K562 (cell line): ENCODE measurements around the gene TEX14. TPM values are rescaled to one million over a fixed set of nuclear protein-coding genes. Genes with fewer than 3 reads are reported as not detected.
A peak's percentile ranks its signal among the peaks of the same experiment; 100 is the strongest.

ENCODE experiments used
- ARID2 ChIP-seq: fragments of 450-650 bp; IDR thresholded peaks from 2 replicates; pipeline ENCODE4 v1.6.1; 2017; ENCODE audit warnings: antibody characterized with exemption, mild to moderate bottlenecking
- ATF6 ChIP-seq: sonication (generic); formaldehyde crosslinking; IDR thresholded peaks from 2 replicates; pipeline ENCODE4 v1.4.0; 2020; ENCODE audit warnings: mild to moderate bottlenecking, missing genetic modification reagents
- BRF1 ChIP-seq: IDR thresholded peaks from 3 replicates; pipeline ENCODE4 v1.6.1; 2011; ENCODE audit warnings: borderline replicate concordance, mild to moderate bottlenecking; ENCODE audit not compliant: insufficient read length; ENCODE audit errors: extremely low read depth
- CREB1 ChIP-seq, 2 experiments: sonication (generic) in 1 of 2; formaldehyde crosslinking in 1 of 2; IDR thresholded peaks; 2 replicates each; pipeline versions ENCODE4 v1.6.1 to v1.8.0; 2012 to 2022; ENCODE audit warnings: inconsistent platforms in 1 of 2, mild to moderate bottlenecking in 1 of 2, missing genetic modification reagents in 1 of 2, moderate library complexity in 1 of 2
- ELF2 ChIP-seq: fragments of 250-450 bp; sonication (Bioruptor Pico); IDR thresholded peaks from 2 replicates; pipeline ENCODE4 v1.5.0; 2021; ENCODE audit warnings: mild to moderate bottlenecking
- HDAC6 ChIP-seq: IDR thresholded peaks from 2 replicates; pipeline ENCODE4 v1.6.1; 2012; ENCODE audit warnings: low read depth, mild to moderate bottlenecking, control low read depth, inconsistent platforms, low read length, moderate library complexity
- MED1 ChIP-seq: sonication (generic); formaldehyde crosslinking; IDR thresholded peaks from 2 replicates; pipeline ENCODE4 v1.8.1; 2023; ENCODE audit warnings: missing genetic modification reagents, borderline replicate concordance
- NR2F6 ChIP-seq: fragments of 450-650 bp; formaldehyde crosslinking; IDR thresholded peaks from 2 replicates; pipeline ENCODE4 v1.4.0; 2020; ENCODE audit warnings: mild to moderate bottlenecking
- NR3C1 ChIP-seq: sonication (generic); formaldehyde crosslinking; IDR thresholded peaks from 2 replicates; pipeline ENCODE4 v1.8.1; 2022; ENCODE audit warnings: missing genetic modification reagents
- POLR2A ChIP-seq: fragments of 450-650 bp; conservative IDR thresholded peaks from 2 replicates; pipeline ENCODE4 v1.6.1; 2016
- RHOXF2B ChIP-seq: fragments of 250-450 bp; sonication (Bioruptor Pico); conservative IDR thresholded peaks from 2 replicates; pipeline ENCODE4 v1.5.1; 2021
- SIN3A ChIP-seq, 2 experiments: fragments of 150-350 bp in 1 of 2; IDR thresholded peaks; 2 replicates each; pipeline ENCODE4 v1.6.1; 2011 to 2016; ENCODE audit warnings: borderline replicate concordance in 2 of 2, low read depth in 2 of 2, low read length in 2 of 2, mild to moderate bottlenecking in 2 of 2, moderate library complexity in 2 of 2; ENCODE audit not compliant: control insufficient read depth in 1 of 2
- SNAPC5 ChIP-seq: fragments of 250-450 bp; sonication (Bioruptor Pico); IDR thresholded peaks from 2 replicates; pipeline ENCODE4 v1.8.0; 2021; ENCODE audit warnings: moderate library complexity, mild to moderate bottlenecking, inconsistent platforms
- SOX6 ChIP-seq: fragments of 450-650 bp; IDR thresholded peaks from 2 replicates; pipeline ENCODE4 v1.6.1; 2014; ENCODE audit warnings: mild to moderate bottlenecking
- TSC22D4 ChIP-seq: fragments of 450-650 bp; IDR thresholded peaks from 2 replicates; pipeline ENCODE4 v1.6.1; 2016; ENCODE audit warnings: missing genetic modification characterization, missing biosample characterization, control low read depth
- USF2 ChIP-seq: sonication (generic); formaldehyde crosslinking; IDR thresholded peaks from 2 replicates; pipeline ENCODE4 v1.5.0; 2020; ENCODE audit warnings: missing genetic modification reagents
- ZBTB12 ChIP-seq: fragments of 250-450 bp; sonication (Bioruptor Pico); IDR thresholded peaks from 2 replicates; pipeline ENCODE4 v1.4.0; 2020
- ZNF23 ChIP-seq: fragments of 250-450 bp; sonication (Bioruptor Pico); IDR thresholded peaks from 2 replicates; pipeline ENCODE4 v1.4.0; 2020; ENCODE audit warnings: mild to moderate bottlenecking
- ZNF316 ChIP-seq: fragments of 450-650 bp; IDR thresholded peaks from 2 replicates; pipeline ENCODE4 v1.6.1; 2016
- ZNF444 ChIP-seq: fragments of 250-450 bp; sonication (Bioruptor Pico); IDR thresholded peaks from 2 replicates; pipeline ENCODE4 v1.4.0; 2020; ENCODE audit warnings: mild to moderate bottlenecking, moderate library complexity
- polyA plus RNA-seq, 8 experiments: library from polyadenylated mRNA; depleted of rRNA in 4 of 8; stranded (reverse) in 5 of 8; unstranded in 3 of 8; fragments of >200 nt; fragmentation: Nextera tagmentation in 2 of 8; fragmentation: Illumina TruSeq in 1 of 8; extraction: Ambion mirVana in 2 of 8; extraction: Trizol in 1 of 8; gene quantifications; 2 replicates each; pipeline versions ENCODE4 v1.2.1 to v1.2.3, GENCODE V29; 2011 to 2014; ENCODE audit warnings: inconsistent platforms in 1 of 8, missing spikeins in 1 of 8
- total RNA-seq, 7 experiments: library from RNA; depleted of rRNA in 6 of 7; stranded (reverse); fragments of >200 nt in 6 of 7; fragmentation: Illumina TruSeq in 2 of 7; extraction: Trizol in 2 of 7; gene quantifications; 2 replicates each; pipeline versions ENCODE4 v1.2.1 to v1.2.3, GENCODE V29; 2011 to 2021; ENCODE audit warnings: low replicate concordance in 1 of 7

TEX14 gene
- total and polyA plus RNA-seq, 9 of the 15 experiments (the other 6 are each of a cell fraction or from before 2014, with no cell fraction given) = 0.05 to 0.12 (median 0.09) TPM; not detected in 1

GRCh38 chr17:58679263-58680037, 12.4 kb downstream of the TEX14 start (continued):
- TF ChIP-seq ZNF23 (CRISPR knock-in tag) = peak; percentile 98
- TF ChIP-seq SIN3A (IDR thresholded peaks at IDR 0.05; ENCODE audit: borderline replicate concordance in 2 of 2, control insufficient read depth in 1 of 2, low read depth in 2 of 2, low read length in 2 of 2) = peak; percentile 96 to 100
- TF ChIP-seq NR3C1 (CRISPR knock-in tag) = no peak
- peak; percentile 84 for TF ChIP-seq SOX6
- peak; percentile 97 for TF ChIP-seq MED1 (CRISPR knock-in tag)
- peak; percentile 95 for TF ChIP-seq SNAPC5 (CRISPR knock-in tag)
- peak; percentile 91 for TF ChIP-seq ARID2
- peak; percentile 73; the same call in 1 of the 2 replicates for TF ChIP-seq ATF6 (CRISPR knock-in tag)
- peak; percentile 84 for TF ChIP-seq ZBTB12 (CRISPR knock-in tag)
- TF ChIP-seq BRF1 = no peak
- TF ChIP-seq USF2 = no peak
- peak; percentile 100 for TF ChIP-seq RHOXF2B
- TF ChIP-seq TSC22D4 (tag) = no peak
- peak; percentile 97 for TF ChIP-seq HDAC6
- TF ChIP-seq ZNF316 = peak; percentile 99
- peak; percentile 96 for TF ChIP-seq ELF2 (CRISPR knock-in tag)
- TF ChIP-seq ZNF444 (CRISPR knock-in tag) = peak; percentile 100
- peak; percentile 100 for TF ChIP-seq POLR2A
- TF ChIP-seq NR2F6 = peak; percentile 100
- TF ChIP-seq CREB1 (IDR thresholded peaks at IDR 0.05) = peak; percentile 81
- TF ChIP-seq CREB1 (CRISPR knock-in tag; IDR thresholded peaks at IDR 0.05) = no peak; the same call in 1 of the 2 replicates
